ENCODE results near the gene CYRIA.

CYRIA gene

DNA sequence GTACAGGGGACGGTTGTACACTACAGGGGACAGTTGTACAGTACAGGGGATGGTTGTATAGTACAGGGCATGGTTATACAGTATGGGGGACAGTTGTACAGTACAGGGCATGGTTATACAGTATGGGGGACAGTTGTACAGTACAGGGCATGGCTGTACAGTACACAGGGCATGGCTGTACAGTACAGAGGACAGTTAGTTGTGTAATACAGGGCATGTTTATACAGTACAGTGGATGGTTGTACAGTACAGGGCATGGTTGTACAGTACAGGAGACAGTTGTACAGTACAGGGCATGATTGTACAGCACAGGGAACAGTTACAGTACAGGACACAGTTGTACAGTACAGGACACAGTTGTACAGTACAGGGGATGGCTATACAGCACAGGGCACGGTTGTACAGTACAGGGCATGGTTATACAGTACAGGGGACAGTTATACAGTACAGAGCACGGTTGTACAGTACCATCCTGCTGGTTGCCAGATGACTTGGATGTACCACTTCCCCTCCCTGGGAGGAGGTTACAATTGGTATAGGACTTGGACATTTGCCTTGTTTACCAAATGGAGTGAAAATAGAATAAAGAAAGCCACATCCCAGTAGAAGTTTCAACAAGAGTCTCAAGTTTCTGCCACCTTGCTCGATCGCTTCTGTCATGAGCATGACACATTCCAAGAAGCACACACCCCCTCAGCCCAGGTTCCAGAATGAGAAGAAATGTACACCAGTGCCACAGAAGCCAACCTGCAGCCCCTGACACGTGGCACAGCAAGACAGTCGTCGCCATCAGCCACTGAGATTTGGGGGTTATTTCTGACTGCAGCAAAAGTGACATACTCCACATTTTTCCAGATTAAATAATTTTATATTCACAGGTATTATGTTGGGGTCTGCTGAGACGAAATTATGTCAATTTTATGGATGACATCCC, 16.0 kb downstream of the CYRIA start:
- no peak for DNase-seq

DNA sequence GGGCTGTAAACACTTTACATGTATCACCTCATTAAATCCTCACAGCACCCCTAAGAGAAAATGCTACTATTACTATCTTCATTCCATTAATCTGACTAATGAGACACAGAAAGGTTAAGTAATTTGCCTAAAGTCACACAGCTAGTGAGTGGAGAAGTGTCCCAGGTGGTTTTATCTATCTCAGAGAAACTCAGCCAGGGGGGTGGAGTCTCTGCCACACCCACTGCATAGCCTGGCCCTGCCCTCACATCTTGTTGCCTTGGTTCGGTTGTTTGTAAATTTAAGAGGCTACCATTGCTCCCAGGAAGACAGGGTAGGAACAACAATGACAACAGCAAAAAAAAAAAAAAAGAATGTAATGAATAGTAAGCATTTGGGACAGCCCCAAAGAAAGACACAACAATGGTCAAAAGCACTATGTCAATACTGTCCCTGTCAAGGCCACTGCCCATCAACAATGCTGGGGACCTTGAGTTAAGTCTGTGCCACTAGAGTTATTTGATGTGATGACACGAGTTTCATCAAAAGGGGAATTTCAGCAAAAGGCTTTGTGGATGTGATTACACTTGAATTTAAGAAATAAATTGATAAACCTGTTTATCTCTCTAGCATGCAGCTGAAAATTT, 17.5 kb downstream of the CYRIA start:
- no peak for DNase-seq

DNA sequence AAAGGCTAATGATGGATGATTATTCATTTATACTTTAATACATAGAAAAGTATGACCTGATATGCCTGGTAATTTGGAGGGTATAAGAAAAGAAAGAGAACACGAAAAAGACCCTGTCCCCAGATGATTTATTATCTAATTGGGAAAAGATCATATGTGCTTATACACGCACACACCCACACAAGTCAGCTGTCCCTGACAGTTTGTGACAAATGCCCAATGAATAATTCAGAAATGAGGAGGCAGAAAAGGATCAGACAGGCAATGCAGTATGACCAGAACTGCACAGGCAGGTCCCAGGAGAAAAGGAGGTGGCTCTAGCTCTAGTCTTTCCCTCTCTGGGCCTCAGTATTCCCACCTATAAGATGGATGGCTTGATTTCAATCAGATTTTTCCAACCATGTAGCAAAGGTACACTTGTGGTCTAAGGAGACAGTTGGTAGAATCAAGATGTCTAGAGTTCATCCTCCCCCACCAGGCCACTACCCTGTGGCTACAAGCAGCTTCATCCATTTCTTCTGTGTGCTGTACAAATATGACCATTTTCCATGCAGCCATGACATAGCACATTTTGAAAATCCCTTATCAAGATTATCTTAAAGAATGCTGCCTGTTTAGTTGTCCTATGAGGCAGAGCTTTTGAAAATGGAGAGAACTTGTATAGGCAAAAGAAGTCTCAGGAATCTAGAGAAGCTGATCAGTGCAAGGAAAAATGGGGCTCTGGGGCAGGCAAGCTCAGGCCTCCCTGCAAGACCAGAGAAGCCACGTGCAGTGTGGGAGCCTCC, 19.7 kb downstream of the CYRIA start:
- DNase-seq: no peak

DNA sequence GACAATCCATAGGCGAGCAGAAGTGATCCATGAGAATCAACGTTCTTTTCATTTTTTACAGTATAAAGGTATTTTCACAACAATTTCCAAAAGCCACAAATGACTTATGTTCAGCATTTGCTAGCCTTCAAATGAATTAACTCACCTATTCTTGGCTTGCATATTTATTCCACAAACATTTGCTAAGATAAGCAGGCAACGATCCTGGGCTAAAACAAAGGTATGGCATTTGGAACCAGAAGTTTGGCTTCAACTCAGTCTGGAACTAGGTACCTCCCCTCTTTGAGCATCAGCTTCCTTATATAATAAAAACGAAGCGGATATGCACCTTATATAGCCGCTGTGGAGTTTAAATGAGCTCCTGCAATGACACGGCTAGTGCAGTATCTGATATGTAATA, 20.5 kb downstream of the CYRIA start:
- DNase-seq: no peak

DNA sequence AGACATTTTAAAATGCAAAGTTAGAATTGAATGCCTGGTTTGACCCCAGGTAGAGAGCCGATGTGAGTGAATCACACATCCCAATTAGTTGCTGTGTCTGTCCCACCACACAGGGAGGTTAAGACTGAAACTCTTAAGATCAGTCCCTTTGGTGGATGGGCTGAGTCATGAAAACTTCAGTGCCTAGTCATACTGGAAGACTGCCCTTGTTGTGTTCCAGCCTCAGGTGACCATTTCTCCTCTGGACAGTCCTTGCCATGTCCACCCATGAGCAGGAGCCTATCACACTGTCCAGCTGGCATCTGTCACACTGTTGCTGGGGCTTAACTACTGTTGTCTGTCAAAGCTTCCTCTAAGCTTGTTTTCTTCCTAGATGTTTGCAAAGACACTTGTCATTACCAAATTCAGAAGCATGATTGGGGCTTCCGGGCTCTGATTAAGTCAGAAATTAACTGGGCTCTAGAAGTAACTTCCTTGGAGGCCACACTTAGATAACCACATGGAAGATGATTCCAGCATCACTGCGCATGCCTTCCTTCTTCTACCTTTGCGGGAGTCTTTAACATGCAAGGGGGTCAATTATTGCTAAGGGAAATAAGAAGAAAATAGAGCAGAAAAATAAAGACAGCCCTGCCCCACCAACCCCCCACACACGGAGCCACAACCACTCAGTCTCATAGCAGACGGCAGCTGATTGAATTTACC, 21.3 kb downstream of the CYRIA start:
- no peak for DNase-seq

DNA sequence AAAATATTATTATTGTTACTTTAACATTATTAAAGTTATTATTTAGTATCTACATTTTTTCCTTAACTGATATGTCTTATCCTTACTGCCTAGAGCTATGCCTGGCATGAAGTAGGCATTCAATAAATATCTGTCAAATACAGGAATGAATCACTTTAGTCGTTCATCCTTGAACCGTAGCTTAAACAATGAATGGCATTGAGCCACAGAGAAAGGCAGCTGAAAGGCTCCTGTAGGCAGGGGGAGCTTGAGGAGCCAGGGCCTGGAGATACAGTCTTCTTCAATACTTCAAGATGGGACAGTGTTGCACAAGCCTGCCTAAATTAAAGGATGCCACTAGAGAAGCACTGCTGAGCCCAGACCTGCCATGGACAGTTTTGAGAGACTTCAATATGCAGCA, 22.5 kb downstream of the CYRIA start:
- no peak for DNase-seq

DNA sequence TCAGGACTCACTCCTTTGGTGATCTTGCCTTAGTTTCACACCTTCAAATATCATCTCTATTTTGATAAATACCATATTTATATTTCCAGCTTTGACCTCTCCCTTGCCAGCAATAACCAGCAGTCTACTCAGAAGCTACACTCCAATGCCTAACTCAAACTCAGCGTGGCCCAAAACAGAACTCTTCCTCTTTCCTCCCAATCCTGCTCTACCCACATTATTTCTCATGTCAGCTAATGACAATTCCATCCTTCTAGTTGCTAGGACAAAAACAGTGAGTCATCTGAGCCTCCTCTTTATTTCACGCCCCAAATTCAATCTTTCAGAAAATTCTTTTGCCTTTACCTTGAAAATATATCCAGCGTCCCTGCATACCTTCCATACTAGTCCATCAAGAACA, 23.5 kb downstream of the CYRIA start:
- no peak for DNase-seq

DNA sequence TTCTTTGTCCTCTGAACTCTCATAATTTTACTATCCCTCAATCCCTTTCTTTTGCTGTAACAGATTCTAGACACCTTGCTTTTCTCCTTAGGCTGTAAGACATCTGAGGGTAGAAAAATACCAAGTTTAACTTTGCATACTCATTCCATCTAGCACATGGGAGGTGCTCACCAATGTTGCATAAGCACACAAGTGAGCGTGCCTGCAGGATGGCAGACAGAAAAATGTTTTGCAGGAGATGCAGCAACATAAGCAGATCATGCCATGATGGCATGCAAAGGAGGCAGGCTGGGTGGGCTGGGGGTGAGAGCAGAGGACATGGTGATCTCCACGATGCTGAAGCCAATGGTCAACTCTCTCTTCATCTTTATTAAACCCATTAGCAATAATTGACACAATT, 24.1 kb downstream of the CYRIA start:
- DNase-seq: no peak

DNA sequence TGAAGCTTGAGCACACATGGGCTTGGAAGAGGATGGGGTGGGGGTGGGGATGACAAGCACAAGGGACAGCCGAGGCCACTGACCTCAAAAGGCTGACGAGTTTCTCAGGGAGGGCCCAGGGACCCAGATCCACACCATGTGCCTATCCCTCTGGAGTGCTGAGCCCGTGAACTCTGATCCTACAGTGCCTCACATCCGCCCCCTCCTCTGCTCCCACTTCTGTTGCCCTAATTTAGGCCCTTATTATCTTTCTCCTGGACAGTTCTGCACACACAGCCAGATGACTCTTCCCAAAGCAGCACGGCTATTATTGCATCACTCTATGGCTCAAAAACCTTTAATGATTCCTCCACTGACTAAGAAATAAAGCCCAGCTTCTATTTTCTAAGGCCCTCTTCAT, 24.8 kb downstream of the CYRIA start:
- DNase-seq: no peak

DNA sequence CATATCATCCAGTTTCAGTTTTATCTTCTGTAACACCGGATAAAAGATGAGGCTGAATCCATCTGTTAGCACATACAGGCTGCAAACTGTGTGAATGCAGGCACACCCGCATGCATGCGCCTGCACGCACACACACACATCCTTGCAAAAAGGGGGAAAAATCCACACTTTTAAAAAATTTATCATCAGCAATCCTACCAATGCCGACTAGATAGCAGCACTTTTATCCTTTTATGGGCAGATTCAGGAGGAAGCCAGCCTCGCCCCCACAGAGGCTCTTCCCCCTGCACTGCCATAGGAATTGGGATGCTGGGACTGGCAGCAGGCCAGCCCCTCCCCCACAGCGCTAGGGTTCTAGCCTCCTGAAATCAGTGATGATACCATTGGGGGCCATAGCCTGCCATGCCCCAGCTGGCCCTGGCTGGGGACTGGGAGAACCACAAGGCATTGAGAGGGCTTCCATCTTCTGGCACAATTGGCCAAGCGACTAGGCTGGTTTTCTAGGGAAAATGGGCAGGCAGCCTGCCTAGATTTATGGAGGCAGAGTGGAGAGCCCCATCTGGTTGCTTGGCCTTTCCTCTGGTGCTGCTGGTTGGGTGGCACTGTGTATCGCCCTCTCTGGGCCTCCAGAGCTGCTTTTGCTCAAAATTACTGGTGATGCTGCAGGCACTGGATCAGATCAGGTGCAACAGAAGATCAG, 25.5 kb downstream of the CYRIA start:
- DNase-seq: no peak

DNA sequence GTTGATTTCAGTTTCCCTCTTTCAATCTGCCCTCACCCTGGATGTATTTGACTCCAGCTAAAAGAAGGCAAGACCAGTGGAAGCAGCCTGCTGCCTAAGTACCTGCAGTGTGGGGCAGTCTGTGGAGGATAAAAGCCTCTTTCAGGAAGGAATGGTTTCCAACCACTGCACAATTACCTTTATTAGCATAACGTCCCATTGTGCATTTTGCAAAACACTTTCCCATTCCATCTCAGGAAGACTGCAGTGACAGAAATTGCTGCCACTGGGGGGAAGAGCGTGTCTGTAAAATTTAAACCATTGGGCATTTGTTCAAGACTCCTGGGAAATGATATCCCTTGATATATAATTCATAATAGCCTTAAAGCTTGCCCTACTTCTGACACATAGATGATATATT, 26.2 kb downstream of the CYRIA start:
- DNase-seq: no peak

DNA sequence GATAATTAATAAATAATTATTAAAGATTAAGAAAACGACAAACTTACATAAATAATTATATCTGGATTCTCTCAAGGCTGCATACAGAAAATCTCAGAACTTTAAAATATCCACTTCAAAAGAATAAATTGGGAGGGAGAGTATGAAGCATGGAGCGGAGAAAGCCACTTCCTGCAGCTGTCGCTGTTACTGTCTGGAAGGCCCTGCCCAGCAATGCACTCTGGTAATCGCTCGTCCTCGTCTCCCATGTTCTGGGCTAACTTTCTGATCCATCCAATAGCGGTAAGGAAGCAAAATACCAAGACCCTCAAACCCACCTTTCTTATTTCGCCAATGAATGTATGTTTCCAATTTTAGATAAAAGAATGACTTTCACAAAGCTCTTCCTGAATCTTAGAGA, 26.7 kb downstream of the CYRIA start:
- no peak for DNase-seq

DNA sequence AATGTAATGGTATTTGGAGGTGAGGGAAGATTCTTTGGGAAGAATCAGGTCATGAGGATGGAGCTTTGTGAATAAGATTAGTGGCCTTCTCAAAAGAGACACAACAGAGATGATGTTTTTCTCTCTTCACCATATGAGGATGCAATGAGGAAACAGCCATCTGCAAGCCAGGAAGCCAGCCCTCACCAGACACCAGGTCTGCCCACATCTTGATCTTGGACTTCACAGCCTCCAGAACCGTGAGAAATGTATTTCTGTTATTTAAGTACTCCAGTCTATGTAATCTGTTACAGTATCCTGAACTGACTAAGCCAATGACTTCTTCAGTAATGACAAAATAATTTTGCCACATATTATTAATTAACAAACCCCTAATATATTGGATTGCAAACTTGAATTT, 28.3 kb downstream of the CYRIA start:
- DNase-seq: no peak

DNA sequence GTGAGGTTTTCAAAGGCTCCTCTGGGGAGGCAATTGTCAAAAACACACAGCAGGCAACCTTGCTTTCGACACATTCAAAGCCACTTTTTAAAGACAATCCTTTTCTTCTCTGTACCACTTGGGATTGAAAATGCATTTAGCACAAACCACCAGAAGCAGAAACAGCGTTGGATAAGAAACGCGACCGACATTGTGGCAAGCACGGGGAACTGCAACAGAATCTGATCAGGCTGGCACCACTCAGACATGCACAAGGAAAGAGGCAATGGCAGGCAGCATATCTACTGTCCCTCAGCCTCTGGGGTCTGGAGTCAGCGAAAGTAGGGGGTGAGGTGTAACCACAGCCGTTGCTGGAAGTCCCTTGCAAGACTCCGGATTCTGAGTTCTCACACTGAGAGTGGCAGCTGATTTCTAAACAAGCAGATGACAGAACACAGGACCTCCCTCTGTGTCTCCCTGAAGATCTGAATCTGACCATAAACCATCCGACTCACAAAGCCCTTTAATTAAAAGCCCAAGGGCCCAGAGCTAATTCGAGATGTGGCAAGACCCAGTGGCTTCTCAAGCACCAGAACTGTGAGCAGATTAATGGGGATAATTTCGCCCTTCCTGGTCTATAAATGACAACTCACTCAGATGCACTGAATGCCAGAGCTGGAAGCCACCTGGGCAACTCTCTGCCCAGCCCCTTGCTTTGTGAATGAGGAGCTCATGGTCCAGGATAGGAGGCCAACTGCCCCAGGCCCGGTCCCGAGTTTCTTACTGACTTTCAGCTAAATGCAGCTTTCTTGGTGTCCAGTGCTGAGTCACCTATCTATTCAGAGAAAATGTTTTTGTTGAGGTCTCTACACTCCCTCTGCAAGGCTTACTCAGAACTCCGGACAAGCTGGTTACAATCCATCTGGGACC, 29.6 kb downstream of the CYRIA start:
- DNase-seq: no peak

DNA sequence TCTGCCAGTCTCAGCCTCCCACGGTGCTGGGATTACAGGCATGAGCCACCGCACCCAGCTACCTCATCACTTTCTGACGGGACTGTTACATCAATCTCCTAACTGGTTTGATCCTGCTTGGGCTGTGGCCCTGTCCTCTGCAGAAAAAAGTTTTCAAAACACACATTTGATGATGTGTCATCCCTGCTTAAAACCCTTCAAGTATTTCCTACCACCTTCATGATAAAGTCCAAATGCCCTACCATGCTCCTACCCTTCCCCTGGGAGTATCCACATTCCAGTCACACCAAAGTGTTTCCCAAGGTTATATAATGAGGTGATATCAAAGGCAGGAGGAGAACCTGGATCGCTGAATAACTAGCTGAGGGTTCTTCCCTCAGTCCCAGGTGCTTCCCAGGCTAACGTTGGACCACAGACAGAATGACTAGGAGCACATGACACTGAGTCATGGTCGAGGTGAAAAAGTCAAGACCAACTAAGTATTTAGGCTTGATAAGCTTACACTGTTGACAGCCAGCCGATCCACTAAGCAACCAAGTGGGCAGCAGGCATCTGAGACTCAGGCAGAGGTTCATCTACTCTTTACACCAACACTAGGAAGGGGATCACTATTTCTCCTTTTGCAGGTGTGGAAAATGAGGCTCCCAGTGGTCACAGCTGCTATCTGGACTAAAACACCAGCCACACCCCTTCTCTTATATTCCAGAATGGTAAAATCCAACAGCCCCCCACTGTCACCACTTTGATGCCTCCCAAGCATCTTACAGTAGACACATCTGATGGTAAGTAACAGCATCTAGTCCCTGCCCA, 31.8 kb downstream of the CYRIA start:
- DNase-seq: no peak

DNA sequence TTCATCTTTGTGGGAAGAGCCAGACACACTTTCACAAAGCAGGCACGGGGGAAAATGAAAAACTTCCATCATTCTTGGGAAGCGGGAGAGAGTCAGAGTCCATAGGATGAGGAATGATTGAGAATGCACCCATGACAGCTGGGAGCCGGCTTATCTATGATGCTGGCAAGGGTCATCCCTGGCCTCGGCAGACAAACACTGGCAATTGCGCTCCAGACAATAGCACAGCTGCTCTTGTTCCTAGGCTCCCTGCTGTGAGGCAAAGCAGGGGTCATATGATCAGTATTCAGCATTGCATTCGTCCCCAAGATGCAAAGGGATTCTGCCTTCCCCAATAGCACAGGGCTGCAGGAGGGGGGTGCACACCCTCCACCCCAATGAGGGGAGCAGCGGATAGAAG, 33.0 kb downstream of the CYRIA start:
- no peak for DNase-seq

DNA sequence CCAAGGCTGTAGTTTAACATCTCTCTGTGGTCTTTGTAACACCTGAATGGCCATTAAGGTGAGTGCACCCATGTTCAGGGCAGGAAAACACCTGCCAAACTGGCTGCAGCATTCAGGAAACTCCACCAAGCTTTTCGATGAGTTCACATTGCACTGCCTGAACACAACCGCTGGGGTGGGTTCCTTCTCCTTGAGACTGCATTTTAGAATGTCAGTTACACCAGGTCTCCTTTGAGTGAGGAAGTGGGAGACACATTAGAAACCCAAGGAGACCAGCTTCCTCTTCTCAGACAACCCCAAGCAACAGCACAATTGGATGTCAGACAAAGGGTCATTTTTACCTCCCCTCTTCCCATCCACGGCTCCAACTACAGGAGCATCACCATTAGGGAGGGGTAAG, 35.2 kb downstream of the CYRIA start:
- no peak for DNase-seq

DNA sequence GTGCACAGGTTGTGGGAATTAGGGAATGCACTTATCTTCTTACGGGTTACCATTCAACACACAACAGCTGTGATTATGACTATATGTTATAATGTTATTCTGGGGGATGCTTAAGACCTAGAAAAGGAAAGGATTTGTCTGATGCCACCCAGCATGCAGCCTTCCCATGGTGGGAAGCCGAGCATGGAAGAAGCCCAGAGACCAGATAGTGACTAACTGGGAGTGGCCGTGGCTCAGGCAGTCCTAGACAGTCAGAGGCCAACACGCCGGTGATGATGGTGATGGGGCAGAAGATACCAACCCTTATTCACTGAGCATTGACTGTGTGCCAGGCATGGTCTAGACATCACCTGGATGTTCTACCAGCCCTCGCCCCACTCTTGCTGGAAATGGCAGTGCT, 35.9 kb downstream of the CYRIA start:
- DNase-seq: no peak

DNA sequence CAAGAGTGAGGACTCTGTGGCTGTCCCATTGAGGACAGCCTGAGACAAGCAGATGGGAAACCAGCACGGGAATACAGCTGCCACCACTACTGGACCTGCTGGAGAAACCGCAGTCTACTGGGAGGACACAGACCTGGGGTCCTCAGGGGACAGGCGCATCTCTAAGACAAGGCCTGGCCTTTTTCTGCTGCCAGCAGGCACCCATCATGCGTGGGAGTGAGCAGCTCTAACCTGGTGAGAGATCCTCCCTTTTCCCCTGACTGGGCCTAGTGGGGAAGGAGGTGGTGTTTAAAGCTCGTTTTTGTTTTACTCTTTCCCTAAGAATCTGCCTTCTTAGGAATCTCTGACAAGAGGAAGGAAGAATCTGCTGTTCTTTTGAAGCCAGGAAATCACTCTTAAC, 36.6 kb downstream of the CYRIA start:
- DNase-seq: no peak

DNA sequence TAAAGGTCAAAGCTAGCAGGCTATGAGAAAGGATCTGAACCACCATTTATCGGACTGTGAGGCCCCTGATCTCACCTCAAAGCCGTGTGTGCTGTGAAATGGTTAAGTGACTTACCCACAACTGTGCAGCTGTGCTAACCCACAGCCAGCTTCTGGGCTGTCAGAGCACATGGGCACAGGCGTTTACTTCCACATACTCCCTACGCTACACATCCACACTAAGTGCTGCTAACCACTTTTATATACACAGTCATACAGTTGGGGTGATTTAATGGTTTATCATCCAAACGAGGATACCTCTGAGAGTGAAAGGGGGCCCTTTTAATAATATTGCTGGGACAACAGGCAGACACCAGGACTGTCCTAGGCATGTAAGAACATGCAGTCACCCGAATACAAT, 37.3 kb downstream of the CYRIA start:
- no peak for DNase-seq

Measured in NCI-H1436 (cell line).